GM12873 (cell line): ENCODE data around the gene CST9L.

Experiments
- TF ChIP-seq, protein P1 (sequence below): IDR thresholded peaks from 2 replicates; pipeline ENCODE4 v1.5.1; 2012; ENCODE audit warnings: low read depth, mild to moderate bottlenecking, moderate library complexity, low read length, control low read depth; ENCODE audit not compliant: insufficient read depth; ENCODE audit errors: missing control alignments

The CST9L gene

GRCh38 chr20:23517719-23518118 lies 50.6 kb downstream of the CST9L start:
- TF ChIP-seq, protein P1, sequence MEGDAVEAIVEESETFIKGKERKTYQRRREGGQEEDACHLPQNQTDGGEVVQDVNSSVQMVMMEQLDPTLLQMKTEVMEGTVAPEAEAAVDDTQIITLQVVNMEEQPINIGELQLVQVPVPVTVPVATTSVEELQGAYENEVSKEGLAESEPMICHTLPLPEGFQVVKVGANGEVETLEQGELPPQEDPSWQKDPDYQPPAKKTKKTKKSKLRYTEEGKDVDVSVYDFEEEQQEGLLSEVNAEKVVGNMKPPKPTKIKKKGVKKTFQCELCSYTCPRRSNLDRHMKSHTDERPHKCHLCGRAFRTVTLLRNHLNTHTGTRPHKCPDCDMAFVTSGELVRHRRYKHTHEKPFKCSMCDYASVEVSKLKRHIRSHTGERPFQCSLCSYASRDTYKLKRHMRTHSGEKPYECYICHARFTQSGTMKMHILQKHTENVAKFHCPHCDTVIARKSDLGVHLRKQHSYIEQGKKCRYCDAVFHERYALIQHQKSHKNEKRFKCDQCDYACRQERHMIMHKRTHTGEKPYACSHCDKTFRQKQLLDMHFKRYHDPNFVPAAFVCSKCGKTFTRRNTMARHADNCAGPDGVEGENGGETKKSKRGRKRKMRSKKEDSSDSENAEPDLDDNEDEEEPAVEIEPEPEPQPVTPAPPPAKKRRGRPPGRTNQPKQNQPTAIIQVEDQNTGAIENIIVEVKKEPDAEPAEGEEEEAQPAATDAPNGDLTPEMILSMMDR = no peak

GRCh38 chr20:23515250-23515939 lies 52.9 kb downstream of the CST9L start:
- TF ChIP-seq, protein P1 = no peak

- TF ChIP-seq, protein P1 = no peak
Measured at GRCh38 chr20:23514848-23515247, 53.4 kb downstream of the CST9L start.
